Uterus (tissue), 2 donors: ENCODE measurements around the gene KCNAB1.

Experiments used
- POLR2A ChIP-seq, 2 donors: fragments of 450-650 bp; IDR thresholded peaks; one replicate each; pipeline ENCODE4 v1.6.1; 2016; ENCODE audit warnings: antibody characterized with exemption in 2 of 2, mild to moderate bottlenecking in 1 of 2, moderate library complexity in 1 of 2
- TF ChIP-seq, protein P1 (sequence below), 4 experiments: fragments of 200-600 bp in 2 of 4; fragments of 450-650 bp in 2 of 4; sonication (generic) in 2 of 4; IDR thresholded peaks; one replicate each; pipeline ENCODE4 v1.5.1; 2016 to 2019; ENCODE audit warnings: antibody characterized with exemption in 4 of 4, mild to moderate bottlenecking in 2 of 4, moderate library complexity in 1 of 4

DNA sequence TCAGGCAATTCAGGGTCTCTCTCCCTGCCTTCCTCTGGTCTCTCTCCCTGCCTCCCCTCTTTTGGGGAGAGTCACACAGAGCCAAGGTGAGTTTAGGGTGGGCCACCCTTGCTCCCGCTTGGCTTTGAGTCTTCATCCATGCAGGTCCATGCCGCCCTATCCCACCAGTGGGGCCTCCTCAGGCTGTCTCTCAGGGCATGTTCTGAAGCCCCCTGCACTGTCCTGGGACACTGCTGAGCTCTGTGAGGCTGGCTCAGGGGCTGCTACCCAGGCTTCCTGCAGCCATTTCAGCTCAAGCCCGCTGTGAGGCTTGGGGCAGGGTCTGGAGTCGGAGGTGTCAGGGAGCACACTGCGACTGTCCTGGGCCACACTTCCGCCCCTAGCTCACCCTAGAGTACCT is 231.4 kb downstream of the KCNAB1 start:
- TF ChIP-seq, protein P1, sequence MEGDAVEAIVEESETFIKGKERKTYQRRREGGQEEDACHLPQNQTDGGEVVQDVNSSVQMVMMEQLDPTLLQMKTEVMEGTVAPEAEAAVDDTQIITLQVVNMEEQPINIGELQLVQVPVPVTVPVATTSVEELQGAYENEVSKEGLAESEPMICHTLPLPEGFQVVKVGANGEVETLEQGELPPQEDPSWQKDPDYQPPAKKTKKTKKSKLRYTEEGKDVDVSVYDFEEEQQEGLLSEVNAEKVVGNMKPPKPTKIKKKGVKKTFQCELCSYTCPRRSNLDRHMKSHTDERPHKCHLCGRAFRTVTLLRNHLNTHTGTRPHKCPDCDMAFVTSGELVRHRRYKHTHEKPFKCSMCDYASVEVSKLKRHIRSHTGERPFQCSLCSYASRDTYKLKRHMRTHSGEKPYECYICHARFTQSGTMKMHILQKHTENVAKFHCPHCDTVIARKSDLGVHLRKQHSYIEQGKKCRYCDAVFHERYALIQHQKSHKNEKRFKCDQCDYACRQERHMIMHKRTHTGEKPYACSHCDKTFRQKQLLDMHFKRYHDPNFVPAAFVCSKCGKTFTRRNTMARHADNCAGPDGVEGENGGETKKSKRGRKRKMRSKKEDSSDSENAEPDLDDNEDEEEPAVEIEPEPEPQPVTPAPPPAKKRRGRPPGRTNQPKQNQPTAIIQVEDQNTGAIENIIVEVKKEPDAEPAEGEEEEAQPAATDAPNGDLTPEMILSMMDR (IDR thresholded peaks at IDR 0.05) = no peak
- no peak for TF ChIP-seq POLR2A (IDR thresholded peaks at IDR 0.05)
